Measurements from ENCODE around the gene RPL32.
"Not testable (repeated sequence)": the region's sequence is repeated elsewhere in the genome, so short reads cannot be mapped to it uniquely, and the experiment has no call there.

RPL32 gene

DNA sequence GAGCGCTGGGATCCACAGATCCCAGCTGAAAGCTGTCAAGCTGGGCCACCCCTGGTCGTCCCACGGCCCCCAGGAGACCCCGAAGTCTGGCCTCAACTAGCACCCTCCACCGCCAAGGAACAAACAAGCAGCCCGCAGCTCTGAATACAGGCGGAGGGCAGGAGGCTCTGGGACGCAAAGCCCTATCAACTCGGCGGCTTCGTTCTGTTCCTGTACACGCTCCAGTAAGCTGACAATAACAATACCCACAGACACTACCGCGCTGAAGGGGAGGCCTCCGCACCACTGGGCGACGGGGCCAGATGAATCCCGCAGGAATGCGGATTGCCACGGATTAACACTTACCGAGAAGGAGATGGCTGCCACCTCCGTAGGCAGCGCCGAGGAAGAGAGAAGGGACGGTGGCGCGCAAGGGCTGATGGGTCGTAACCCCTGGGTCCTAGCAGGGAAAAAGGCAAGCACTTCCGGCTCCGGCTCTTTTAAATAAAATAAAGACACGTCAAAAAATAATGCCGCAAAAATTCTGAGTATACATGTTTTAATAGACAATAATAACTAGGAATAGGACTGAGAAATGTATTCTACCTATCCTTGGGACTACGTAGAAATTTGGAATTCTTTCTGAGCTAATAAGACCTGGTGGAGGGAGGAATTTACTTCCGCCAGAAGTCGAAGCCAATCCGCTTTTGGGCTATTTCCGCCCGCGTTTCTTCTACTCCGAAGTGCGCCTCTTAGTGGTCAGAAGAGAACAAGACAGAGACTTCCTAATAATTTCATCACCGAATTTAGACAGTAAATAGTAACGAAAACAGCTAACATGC lies at the start of gene RPL32:
TSS of gene RPL32 (minus strand) at position 417 of the 821 bp plus-strand sequence. CDS start 1,328 bp downstream, outside the sequence.
- DNase-seq: peak; percentile 83

DNA sequence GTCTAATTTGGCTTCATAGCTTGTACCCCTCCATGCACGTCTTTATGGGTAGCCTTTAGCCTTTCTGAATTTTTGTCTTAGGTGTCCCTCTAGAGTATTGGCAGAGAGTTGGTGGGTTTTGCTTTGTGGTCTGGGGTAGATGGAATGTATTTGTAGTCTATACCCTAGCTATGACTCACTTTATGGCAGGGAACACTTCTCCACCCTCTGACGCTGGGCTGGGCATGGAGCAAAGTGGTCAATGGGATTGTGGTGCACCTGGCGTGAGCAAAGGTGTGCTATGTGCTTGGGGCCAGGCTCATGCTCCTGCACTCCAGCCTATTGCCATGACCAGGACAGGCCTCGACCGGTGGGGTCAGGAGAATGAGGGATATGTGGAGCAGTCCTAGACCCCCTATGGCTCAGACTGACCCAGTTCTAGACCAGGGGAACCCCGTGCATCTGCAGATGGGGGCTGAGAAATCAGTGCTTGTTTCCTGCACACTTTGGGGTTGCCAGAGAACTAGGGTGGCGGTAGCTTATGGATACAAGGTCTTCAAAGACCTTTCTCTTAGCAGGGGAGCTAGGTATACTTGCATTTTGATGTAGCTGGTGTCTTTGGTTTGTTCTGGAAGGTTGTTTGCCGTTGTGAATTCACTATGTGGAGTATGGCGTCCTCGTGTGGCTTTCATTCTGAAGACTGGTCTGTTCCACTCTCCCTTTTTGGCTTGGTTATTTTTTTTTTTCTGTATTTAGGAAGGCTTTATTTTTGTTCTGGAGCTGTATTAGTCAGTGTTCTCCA lies 49.4 kb upstream of the RPL32 start:
- DNase-seq: no peak

DNA sequence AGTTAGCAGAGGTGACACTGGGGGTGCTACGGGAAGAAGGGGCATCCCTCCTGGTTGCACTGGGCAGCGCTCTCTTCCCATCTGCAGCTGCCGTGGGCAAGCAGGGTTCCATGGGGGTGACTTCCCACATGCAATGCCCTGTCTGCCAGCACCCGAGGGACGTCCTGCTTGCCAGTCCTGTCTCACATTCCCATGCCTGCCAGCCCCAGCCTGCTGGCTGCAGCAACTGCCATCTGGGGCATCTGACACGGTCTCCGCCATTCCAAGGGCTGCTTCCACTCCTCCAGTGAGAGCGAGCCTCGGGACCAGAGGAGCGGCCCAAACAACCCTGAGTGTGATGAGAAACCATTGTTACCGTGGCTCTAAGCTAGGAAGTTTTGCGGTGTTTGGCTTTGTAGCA lies 45.4 kb upstream of the RPL32 start:
- no peak for DNase-seq

DNA sequence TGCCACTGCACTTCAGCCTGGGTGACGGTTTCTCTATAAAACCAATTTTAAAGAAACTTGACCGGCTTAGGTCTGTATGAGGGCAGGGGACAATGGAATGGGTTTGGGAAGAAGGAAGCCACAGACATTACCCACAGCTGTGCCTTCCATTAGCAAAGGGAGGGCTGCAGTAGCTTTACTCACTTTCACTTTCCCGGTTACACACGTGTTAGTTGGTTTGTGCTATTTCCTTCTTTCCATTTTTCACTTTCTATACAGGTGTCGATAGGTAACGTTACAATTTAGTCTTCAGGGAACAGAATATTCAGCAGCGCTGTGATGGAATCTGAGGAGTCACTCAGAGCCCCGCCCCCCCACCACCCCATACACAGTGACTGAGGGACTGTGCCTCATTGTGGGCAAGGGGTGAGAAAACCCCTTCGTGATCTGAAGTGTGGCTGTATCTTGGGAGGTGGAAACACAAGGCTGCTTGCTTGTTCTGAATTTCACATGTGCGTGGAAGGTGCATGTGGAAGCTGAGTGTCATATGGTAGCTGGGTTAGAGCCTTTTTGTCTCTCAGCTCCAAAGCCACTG lies 44.8 kb upstream of the RPL32 start:
- no peak for DNase-seq

DNA sequence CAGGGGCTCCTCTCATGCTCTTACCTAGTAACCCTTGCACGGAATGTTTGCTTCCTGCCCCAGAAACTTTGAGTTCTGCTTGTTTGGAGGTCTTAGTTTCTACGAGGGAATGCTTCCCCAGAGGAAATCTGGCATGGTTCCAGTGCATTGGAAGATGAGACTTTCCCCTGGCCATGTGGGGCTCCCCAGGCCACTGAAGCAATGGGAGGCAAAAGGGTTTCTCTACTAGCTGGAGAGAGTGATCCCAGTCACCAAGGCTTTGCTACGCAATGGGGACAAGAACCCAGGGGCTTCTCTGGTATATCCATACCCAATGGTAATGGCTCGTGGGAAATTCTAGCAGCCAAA lies 44.2 kb upstream of the RPL32 start:
- no peak for DNase-seq

DNA sequence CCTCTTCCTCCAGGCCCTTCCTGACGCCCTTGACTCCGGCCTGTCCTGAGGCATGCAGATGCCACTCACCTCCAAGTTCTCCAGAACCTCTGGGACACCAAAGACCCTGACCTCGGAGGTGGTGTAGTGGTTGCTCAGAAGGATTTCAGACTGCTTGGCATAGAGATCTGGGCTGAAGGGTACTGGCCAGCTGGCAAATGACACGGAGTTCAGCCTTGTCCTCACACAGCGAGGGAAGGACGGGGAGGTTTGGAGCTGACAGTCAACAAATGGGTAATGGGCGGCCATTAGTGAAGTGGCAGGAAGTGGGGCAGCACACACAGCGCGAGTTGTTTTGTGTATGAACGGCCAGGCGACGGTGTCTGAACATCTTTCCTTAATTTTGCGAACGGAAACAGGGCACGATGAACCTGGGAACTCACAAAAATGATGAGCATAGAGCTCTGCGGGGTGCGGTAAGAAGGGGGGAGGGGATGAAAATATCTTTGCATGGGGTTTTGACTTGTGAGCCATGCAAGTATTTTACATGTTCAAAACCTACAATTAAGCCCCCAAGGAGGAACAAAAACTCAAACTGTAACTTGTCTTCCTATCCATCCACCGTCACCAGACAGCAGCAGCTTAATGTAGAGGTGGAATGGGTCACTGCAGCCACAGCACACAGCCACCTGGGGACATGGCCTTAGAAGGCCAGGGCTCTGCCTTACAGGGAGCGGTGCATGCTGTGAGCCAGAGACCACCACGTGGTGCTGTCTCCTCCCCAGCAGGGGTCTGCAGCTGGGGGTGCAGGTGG lies 43.6 kb upstream of the RPL32 start:
- no peak for DNase-seq

DNA sequence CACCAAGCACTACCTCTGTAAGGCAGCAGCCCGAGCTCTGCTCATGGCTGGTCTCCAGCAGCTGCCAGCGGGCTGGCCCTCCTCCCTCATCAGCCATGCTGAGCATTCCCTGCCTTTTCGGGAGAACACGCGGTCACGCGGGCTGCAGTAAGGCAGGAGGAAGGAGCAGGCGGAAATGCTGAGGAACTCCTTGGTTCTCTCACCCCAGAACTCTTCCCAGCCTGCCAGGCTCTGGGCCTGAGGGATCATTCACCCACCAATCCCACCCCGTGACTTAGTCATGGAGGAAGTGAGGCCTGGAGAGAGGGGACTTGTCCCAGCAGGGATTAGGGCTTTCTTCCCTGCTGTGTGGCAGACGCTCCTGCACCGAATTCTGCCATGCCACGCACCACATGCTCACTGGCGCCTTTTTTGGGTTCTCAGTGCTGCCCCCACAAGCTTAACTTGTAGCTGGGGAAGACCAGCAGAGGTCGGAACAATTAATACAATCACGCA lies 42.9 kb upstream of the RPL32 start:
- no peak for DNase-seq

DNA sequence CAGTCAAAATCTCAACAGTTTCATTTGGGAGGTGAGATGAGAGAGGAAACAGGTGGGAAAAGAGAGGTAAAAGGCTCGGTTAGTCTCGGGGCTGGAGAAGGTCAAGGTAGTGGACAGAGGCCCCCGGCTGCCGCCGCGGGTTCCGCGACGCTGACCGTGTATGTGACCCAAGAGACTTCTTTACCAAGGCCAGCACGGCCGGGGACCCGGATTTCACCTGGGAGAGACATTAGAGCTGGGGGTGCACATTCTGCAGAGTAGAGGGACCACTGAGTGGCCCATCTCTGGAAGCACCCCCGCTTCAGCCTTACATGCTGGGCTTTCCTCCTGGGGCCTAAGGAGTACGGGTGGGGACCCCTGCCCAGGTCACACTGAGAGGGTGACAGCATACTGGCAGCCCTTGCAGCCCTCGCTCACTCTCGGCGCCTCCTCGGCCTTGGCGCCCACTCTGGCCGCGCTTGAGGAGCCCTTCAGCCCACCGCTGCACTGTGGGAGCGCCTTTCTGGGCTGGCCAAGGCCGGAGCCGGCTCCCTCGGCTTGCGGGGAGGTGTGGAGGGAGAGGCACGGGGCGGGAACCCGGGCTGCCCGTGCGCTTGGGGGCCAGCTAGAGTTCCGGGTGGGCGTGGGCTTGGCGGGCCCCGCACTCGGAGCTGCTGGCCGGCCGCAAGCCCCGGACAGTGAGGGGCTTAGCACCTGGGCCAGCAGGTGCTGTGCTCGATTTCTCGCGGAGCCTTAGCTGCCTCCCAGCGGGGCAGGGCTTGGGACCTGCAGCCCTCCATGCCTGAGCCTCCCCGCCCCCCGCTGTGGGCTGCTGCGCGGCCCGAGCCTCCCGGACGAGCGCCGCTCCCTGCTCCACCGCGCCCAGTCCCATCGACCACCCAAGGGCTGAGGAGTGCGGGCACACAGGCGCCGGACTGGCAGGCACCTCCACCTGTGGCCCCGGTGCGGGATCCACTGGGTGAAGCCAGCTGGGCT lies 41.3 kb upstream of the RPL32 start:
- DNase-seq: no peak

DNA sequence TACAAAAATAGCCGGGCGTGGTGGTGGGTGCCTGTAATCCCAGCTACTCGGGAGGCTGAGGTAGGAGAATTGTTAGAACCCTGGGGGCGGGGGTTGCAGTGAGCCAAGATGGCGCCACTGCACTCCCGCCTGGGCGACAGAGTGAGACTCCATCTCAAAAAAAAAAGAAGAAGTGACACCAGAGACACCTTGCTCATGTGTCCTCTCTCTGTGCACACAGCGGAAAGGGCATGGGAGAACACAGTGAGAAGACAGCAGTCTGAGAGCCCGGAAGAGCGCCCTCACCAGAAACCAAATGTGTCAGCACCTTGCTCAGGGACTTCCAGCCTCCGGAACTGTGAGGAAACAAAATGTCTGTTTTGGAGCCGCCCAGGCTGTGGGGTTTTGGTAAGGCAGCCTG lies 40.5 kb upstream of the RPL32 start:
- not testable (repeated sequence) for DNase-seq

DNA sequence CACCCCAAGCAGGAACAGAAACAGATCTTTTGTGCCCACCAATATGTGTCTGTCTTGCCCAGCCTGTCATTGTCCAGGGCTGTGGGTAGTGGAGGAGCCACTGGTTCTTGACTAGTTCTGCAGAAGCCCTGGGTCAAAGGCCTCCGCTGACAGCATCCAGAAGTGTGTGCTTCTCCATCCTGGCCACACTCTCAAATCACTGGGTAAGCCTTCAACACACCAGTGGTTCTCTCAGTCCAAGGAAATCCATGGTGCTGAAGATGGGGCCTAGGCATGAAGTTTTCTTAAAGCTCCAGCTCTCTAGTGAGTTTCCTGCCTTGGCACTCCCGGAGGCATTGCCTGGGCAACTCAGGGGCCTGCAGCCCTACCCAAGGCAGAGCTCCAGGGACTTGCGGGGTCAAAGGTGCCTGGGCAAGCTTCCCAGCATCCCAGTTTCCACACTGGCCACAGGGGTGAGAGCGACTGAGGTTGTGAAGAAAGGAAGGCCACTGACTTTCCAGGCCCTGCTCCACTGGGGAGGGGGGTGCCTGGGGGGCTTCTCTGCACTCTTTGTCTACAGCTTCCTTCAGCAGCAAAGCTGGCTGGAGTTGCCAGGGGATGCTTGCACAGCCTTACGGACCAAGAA lies 37.9 kb upstream of the RPL32 start:
- DNase-seq: no peak

DNA sequence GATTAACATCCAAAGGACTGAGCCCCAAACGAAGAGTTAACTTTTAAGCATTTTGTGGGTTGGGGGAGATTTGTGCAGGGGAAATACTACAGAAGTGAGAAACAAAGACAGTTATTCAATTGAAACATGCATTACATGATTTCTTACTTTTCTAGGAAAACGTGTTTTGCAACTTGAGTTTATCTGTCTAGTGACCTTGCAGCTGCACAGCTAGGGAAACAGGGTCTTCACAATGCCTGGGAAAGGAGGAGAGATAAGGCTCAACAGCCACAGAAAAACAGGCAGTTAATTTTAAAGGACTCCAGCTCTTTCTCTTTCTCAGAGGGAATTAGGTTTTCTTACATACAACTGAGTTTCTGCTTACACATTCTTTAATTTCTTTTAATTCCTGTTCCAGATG lies 37.4 kb upstream of the RPL32 start:
- DNase-seq: not testable (repeated sequence)

DNA sequence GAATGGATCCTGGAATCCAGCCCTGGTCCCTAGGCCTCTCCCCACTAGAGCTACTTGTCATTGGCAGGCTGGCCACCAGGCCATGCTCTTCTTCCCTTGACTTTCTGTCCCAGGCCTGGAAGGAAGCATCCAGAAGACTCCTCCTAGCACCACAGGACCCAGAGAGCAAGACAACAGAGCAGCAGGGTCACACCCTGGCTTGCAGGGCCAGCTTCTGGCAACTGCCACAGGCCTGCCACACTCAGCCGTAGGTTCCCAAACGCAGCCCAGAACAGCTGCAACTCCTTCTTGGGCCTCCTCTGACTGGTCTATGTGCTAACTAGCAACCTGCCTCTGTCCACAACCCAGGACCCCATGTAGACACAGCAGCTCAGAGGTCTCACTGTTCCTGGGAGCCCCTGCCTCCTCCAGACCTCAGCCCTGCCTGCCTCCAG lies 36.8 kb upstream of the RPL32 start:
- DNase-seq: no peak

DNA sequence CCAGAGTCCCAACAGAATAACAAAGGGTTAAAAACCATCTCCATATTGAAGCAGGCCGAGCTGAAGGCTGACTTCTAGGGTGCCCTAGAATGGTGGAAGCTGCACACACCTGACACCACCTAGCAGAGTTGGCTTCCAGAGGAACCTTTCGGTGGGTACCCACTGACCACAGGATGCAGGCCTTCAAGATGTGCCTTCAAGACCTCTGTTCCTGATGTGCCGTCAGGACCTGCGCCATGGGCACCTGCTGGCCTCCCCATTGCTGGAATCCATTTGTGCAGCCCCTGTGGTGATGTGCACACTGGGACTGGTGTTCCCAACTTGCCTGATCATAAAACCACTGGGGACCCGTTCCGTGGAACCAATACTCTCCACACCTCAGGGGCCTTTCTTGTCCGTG lies 35.7 kb upstream of the RPL32 start:
- no peak for DNase-seq

DNA sequence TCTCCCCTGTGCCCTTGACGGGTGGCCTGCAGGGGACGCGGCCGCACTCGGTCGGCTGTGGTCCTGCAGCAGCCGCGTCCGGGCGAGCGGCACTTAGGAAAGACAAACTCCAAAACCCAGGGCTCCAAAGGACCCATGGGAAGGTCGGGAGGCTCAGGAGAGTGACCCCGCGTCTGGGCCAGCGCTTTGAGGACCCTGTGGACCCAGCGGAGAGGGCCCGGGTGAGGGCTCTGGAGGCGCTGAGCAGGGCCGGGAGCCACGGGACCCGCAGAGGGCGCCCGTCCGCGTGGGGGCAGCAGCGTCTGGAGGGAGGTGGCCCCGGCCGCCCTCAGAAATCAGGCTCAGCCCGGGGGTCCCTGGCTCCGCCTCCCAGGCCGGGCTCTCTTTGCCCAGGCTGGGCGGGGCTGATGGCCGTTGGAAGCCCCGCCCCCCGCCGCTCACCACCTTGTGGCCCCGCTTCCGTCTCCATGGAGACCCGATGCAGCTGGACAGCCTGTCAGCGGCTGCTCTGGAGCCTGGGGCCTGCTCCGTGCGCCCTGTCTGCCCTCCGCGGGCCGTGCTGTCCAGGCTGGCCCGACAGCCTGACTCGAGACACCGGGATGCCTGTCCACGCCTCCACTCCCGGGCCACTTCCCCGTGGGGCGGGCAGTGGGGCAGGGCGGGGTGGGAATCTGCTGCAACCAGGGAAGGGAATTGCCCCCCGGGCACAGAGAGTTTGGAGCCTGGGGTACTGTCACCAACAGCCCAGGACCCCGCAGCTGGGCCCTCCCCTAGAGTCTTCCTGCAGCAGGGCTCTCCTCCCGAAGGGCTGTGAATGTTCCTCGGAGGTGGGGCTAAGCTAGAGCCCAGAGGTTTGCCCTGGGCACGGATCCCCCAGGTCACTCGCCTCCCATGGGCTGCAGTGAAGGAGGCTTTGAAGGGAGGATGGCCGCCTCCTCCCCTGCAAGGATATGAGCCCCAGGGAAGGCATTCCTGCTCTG lies 34.8 kb upstream of the RPL32 start:
- peak; percentile 40 for DNase-seq

DNA sequence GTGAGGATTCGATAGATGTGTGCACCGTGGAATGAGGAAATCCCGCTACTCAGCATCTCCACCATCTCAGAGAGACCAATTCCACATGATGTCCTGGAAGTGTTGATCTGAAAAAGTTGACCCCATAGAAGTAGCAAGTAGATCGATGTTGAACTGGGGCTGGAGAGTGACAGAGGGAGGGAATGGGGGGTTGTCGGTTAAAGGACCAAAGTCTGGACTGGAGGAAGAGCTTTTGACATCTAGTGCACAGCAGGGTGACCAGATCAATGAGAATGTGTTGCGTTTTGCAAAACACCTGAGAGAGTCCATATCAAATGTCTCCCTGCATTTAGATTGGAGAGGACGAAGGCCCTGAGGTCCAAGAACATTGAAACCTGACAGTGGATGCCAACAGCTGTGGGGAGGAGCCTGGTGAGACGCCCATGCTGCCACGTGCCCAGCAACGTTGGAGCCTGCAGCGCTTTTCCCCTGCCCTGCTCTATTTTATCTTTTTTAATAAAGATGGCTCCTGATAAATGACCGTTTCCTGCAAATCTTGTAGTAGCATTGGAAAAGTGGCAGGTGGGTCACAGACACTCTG lies 30.1 kb upstream of the RPL32 start:
- DNase-seq: no peak

DNA sequence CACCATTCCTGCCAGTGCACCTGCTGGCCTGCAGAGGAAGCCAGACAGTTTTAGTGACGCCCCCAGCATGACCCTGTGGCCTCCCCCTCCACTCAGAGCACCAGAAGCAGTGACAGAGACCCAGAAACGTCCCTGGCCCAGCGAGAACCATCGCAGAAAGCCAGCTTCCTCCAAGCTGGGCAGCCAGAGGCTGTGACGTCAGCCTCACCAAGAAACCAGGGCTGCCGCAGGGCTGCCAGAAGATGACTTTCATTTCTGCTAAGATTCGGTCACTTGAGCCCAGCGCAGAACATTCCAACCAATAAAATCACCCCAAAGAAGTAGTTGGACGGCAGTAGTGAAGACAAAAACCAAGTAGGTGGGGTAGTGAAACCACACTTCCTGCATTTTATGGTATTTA lies 29.6 kb upstream of the RPL32 start:
- DNase-seq: no peak

DNA sequence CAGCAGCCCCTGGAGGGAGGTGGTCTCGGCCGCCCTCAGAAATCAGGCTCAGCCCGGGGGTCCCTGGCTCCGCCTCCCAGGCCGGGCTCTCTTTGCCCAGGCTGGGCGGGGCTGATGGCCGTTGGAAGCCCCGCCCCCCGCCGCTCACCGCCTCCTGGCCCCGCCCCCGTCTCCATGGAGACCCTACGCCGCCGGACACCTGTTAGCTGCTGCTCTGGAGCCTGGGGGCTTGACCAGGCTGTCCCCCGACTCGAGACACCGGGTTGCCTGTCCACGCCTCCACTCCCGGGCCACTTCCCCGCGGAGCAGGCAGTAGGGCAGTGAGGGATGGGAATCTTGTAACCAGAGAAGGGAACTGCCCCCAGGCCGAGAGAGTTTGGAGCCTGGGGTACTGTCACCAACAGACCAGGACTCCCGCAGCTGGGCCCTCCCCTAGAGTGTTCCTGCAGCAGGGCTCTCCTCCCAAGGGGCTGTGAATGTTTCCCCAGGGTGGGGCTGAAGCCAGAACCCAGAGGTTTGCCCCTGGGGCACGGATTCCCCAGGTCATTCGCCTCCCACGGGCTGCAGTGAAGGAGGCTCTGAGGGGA lies 27.8 kb upstream of the RPL32 start:
- DNase-seq: peak; percentile 34

DNA sequence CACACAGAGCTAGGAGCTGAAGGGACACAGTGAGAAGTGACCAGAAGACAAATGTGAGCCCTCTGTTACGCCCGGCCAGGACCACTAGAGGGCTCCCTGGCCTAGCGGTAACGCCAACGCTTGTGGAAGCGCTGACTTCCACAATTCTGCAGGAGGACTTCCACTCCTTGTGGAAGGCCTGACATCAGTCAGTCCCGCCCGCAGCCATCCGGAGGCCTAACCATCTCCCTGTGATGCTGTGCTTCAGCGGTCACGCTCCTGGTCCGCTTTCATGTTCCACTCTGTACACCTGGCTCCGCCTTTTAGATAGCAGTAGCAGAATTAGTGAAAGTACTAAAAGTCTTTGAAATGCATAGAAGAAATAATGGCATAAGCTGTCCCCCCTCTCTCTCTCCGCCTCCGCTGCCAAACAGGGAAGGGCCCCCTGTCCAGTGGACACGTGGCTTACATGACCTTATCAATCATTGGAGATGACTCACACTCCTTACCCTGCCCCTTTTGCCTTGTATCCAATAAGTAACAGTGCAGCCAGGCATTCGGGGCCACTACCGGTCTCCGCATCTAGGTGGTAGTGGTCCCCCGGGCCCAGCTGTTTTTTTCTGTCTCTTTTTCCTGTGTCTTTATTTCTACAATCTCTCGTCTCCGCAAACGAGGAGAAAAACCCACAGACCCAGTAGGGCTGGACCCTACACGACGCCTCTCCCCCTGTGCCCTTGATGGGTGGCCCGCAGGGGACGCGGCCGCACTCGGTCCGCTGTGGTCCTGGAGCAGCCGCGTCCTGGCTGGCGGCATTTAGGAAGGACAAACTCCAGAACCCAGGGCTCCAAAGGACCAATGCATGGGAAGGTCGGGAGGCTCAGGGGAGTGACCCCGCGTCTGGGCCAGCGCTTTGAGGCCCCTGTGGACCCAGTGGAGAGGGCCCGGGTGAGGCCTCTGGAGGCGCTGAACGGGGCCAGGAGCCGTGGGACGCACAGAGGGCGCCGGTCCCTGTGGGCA lies 27.0 kb upstream of the RPL32 start:
- peak; percentile 66 for DNase-seq

All from activated T-cell treated with anti-CD3 and anti-CD28 coated beads, Interleukin-2, amount 50 U/mL, for 1 hour (primary cell).